Keratinocyte (primary cell): ENCODE measurements around the gene FCRLB. TPM values are rescaled to one million over a fixed set of nuclear protein-coding genes. Genes with fewer than 3 reads are reported as not detected.

Experiments used
- DNase-seq: peaks from one replicate; pipeline ENCODE4 v3.0.0-alpha.2; 2011; ENCODE audit warnings: low read depth, missing footprints, low spot score
- FAIRE-seq: peaks from 2 replicates; lab custom pipeline; 2011; peaks lifted over from hg19 to GRCh38; lab: Jason Lieb, UNC
- H2AFZ ChIP-seq: 2 replicates; pipeline ENCODE4 v1.6.0; 2012; ENCODE audit warnings: low read length, control low read depth, inconsistent platforms; ENCODE audit not compliant: control insufficient read depth
- H3K27ac ChIP-seq: 2 replicates; pipeline ENCODE4 v1.5.1; 2011; ENCODE audit warnings: low read length; ENCODE audit not compliant: control insufficient read depth, insufficient read depth
- H3K27me3 ChIP-seq: 3 replicates; pipeline ENCODE4 v1.6.0; 2011; ENCODE audit warnings: low read length; ENCODE audit not compliant: control insufficient read depth, insufficient read depth; ENCODE audit errors: extremely low read depth
- H3K36me3 ChIP-seq, 2 experiments: 2 replicates in 1 of 2; 3 replicates in 1 of 2; pipeline ENCODE4 v1.5.1; 2011; ENCODE audit warnings: low read length in 2 of 2, mild to moderate bottlenecking in 1 of 2; ENCODE audit not compliant: control insufficient read depth in 2 of 2, insufficient read depth in 2 of 2; ENCODE audit errors: extremely low read depth in 1 of 2
- H3K4me1 ChIP-seq: 3 replicates; pipeline ENCODE4 v1.5.1; 2011; ENCODE audit warnings: low read length; ENCODE audit not compliant: control insufficient read depth, insufficient read depth; ENCODE audit errors: extremely low read depth
- H3K4me2 ChIP-seq: 3 replicates; pipeline ENCODE4 v1.6.0; 2011; ENCODE audit warnings: low read depth, low read length; ENCODE audit not compliant: control insufficient read depth, insufficient read depth; ENCODE audit errors: extremely low read depth
- H3K4me3 ChIP-seq, 3 experiments: fragments of 200-600 bp in 1 of 3; sonication (generic) in 1 of 3; 2 replicates in 2 of 3; 3 replicates in 1 of 3; pipeline ENCODE4 v1.5.1; 2011 to 2016; ENCODE audit warnings: low read length in 3 of 3, mild to moderate bottlenecking in 3 of 3, control low read depth in 2 of 3, inconsistent platforms in 1 of 3, low read depth in 1 of 3, mixed read lengths in 1 of 3, mixed run types in 1 of 3, moderate library complexity in 1 of 3; ENCODE audit not compliant: control insufficient read depth in 2 of 3, insufficient read depth in 2 of 3; ENCODE audit errors: extremely low read depth in 1 of 3
- H3K79me2 ChIP-seq: 2 replicates; pipeline ENCODE4 v1.6.0; 2012; ENCODE audit warnings: low read length; ENCODE audit not compliant: control insufficient read depth, insufficient read depth
- H3K9ac ChIP-seq: 3 replicates; pipeline ENCODE4 v1.6.0; 2011; ENCODE audit warnings: low read length; ENCODE audit not compliant: control insufficient read depth, insufficient read depth; ENCODE audit errors: extremely low read depth
- H3K9me1 ChIP-seq: 3 replicates; pipeline ENCODE4 v1.6.0; 2011; ENCODE audit warnings: low read length; ENCODE audit not compliant: control insufficient read depth, insufficient read depth; ENCODE audit errors: extremely low read depth
- H3K9me3 ChIP-seq: 2 replicates; pipeline ENCODE4 v1.5.1; 2012; ENCODE audit warnings: low read depth, low read length; ENCODE audit not compliant: control insufficient read depth
- H4K20me1 ChIP-seq: 3 replicates; pipeline ENCODE4 v1.6.0; 2011; ENCODE audit warnings: low read length; ENCODE audit not compliant: control insufficient read depth, insufficient read depth; ENCODE audit errors: extremely low read depth
- CTCF ChIP-seq, 3 experiments: IDR thresholded peaks in 1 of 3; conservative IDR thresholded peaks in 1 of 3; optimal IDR thresholded peaks in 1 of 3; 2 replicates in 2 of 3; 3 replicates in 1 of 3; pipeline versions ENCODE3 to v1.5.1; 2011; ENCODE audit warnings: low read length in 3 of 3, mild to moderate bottlenecking in 3 of 3, moderate library complexity in 2 of 3, control low read depth in 1 of 3, inconsistent platforms in 1 of 3; ENCODE audit not compliant: insufficient read depth in 2 of 3; ENCODE audit errors: extremely low read depth in 1 of 3
- EZH2 ChIP-seq: IDR thresholded peaks from one replicate; pipeline ENCODE4 v1.6.1; 2012; ENCODE audit warnings: inconsistent platforms, mild to moderate bottlenecking, low read length, moderate library complexity
- dilution Hi-C: fragments of 300-500 bp; cut with MboI; formaldehyde crosslinking; loops from one replicate; pipeline ENCODE4 v1.7.0; 2020; ENCODE audit warnings: low sequenced_read_pairs; ENCODE audit not compliant: extremely low pct_ligation_motif_present
- polyA plus RNA-seq, 5 experiments: library from polyadenylated mRNA; depleted of rRNA in 3 of 5; stranded (reverse) in 3 of 5; stranded (forward) in 1 of 5; unstranded in 1 of 5; fragments of >200 nt; gene quantifications; 1 replicate in 1 of 5; 2 replicates in 3 of 5; 3 replicates in 1 of 5; pipeline versions ENCODE4 v1.2.1 to v1.2.3, GENCODE V29; 2011 to 2012; ENCODE audit warnings: missing spikeins in 2 of 5, low read depth in 1 of 5, low replicate concordance in 1 of 5
- small RNA-seq, 3 experiments: library from RNA; depleted of rRNA; stranded (forward); fragments of <200 nt; gene quantifications; one replicate each; pipeline ENCODE3, GENCODE V24; 2012; ENCODE audit warnings: low read depth in 3 of 3, low replicate concordance in 1 of 3; ENCODE audit not compliant: insufficient read length in 3 of 3

FCRLB gene
- polyA plus RNA-seq, 1 donor (not counting 4 experiments of a cell fraction or from before 2014, with no cell fraction given) = 0.52 TPM

- H3K4me3 ChIP-seq = no peak overlapping the region
- no peak overlapping the region for H2AFZ ChIP-seq
- H3K4me2 ChIP-seq = no peak overlapping the region
- dilution Hi-C loops = no loop called here
- peaks cover 2% of the 10 kb centered on the region for H4K20me1 ChIP-seq
- DNase-seq (no peak), FAIRE-seq (no peak)
- no peak overlapping the region for H3K27ac ChIP-seq
- H3K9me3 ChIP-seq = no peaks in the 10 kb centered on the region
- no peak overlapping the region for H3K9ac ChIP-seq
- TF ChIP-seq CTCF (optimal IDR thresholded peaks at IDR 0.05 in 1 of 3, IDR thresholded peaks at IDR 0.05 in 1 of 3, conservative IDR thresholded peaks at IDR 0.05 in 1 of 3; ENCODE audit: extremely low read depth in 1 of 3, insufficient read depth in 2 of 3, low read length in 3 of 3) (no peak), EZH2 (no peak)
- no peaks in the 10 kb centered on the region for H3K4me1 ChIP-seq
- H3K79me2 ChIP-seq = peaks cover 18% of the 10 kb centered on the region
- no peaks in the 10 kb centered on the region for H3K36me3 ChIP-seq
- no peaks in the 10 kb centered on the region for H3K9me1 ChIP-seq
- H3K27me3 ChIP-seq = no peaks in the 10 kb centered on the region
Observed at GRCh38 chr1:161777261-161777660, 55.9 kb downstream of the FCRLB start.

Small RNAs within 50 kb of the gene (small RNA-seq; reads per million reads assigned to genes)
- gene RF00019 (0 reads per million in 3 experiments), gene RN7SL466P (0 reads per million in 3 experiments)

Other genes with a start within 250 kb of the FCRLB start
- gene FCGR2A, start 216.1 kb upstream of the FCRLB start, polyA plus RNA-seq = 0.08 TPM in 1 of 3 replicates, not detected in the others
- gene HSPA6, start 197.0 kb upstream of the FCRLB start, polyA plus RNA-seq = 0.26 to 0.31 TPM (median 0.27 TPM) in 3 replicates
- not detected in 3 replicates for gene FCGR3A, start 171.7 kb upstream of the FCRLB start, polyA plus RNA-seq
- not detected in 3 replicates for gene FCGR3B, start 90.4 kb upstream of the FCRLB start, polyA plus RNA-seq
- gene FCGR2B, start 58.4 kb upstream of the FCRLB start, polyA plus RNA-seq = 0.01 TPM in 1 of 3 replicates, not detected in the others
- gene FCRLA, start 14.3 kb upstream of the FCRLB start, polyA plus RNA-seq = 2.0 to 3.4 TPM (median 3.0 TPM) in 3 replicates
- gene DUSP12, start 28.2 kb downstream of the FCRLB start, polyA plus RNA-seq = 22.6 to 35.3 TPM (median 27.6 TPM) in 3 replicates
- 16.4 to 19.7 TPM (median 18.3 TPM) in 3 replicates for gene ATF6, start 44.8 kb downstream of the FCRLB start, polyA plus RNA-seq